ENCODE data around the gene MOXD1. TPM values are rescaled to one million over a fixed set of nuclear protein-coding genes. Genes with fewer than 3 reads are reported as not detected.
"Not testable (repeated sequence)": the region's sequence is repeated elsewhere in the genome, so short reads cannot be mapped to it uniquely, and the experiment has no call there.

Gene MOXD1
- total RNA-seq, 4 donors from 2014 or later = 5.5 to 16.3 (median 8.3) TPM; not detected in 1

- intact Hi-C loops (cut with DNase I; ENCODE audit: low total_unique reads) (no loop called here), in situ Hi-C loops (cut with MboI; ENCODE audit: low pct_ligation_motif_present in 1 of 4, low pct_unique_long_range_greater_than_20kb in 1 of 4, low sequenced_read_pairs in 3 of 4) (no loop called here)
- no peak overlapping the region for H3K27ac ChIP-seq
- no peak for DNase-seq
- no peaks in the 10 kb centered on the region for H3K4me1 ChIP-seq
- no peak overlapping the region for H3K4me3 ChIP-seq
- 71 to 83% methylated on average over 1 of the region's 1 CpG for WGBS, 2 donors (ENCODE audit: low coverage in 1 of 2)
- no peaks in the 10 kb centered on the region for H3K27me3 ChIP-seq
- H3K9me3 ChIP-seq = peaks cover 4 to 6% of the 10 kb centered on the region in 2 donors
- peaks cover 0 to 8% (median 0%) of the 10 kb centered on the region in 4 donors for H3K36me3 ChIP-seq
- TF ChIP-seq CTCF (IDR thresholded peaks at IDR 0.05) (no peak), POLR2A (IDR thresholded peaks at IDR 0.05) (no peak), EP300 (IDR thresholded peaks at IDR 0.05; ENCODE audit: low read depth) (no peak), POLR2AphosphoS5 (IDR thresholded peaks at IDR 0.05) (no peak)
Observed at GRCh38 chr6:132316970-132317369, 84.3 kb downstream of the MOXD1 start.

GRCh38 chr6:132314432-132314831 is 86.8 kb downstream of the MOXD1 start:
- in situ Hi-C loops (cut with MboI; ENCODE audit: low pct_ligation_motif_present in 1 of 4, low pct_unique_long_range_greater_than_20kb in 1 of 4, low sequenced_read_pairs in 3 of 4) = no loop called here
- H3K27me3 ChIP-seq = no peaks in the 10 kb centered on the region
- DNase-seq = no peak
- H3K4me3 ChIP-seq = no peak overlapping the region
- no peak for TF ChIP-seq CTCF (IDR thresholded peaks at IDR 0.05)
- TF ChIP-seq POLR2AphosphoS5 (IDR thresholded peaks at IDR 0.05) = no peak
- no peaks in the 10 kb centered on the region for H3K4me1 ChIP-seq
- H3K9me3 ChIP-seq = peaks cover 4 to 6% of the 10 kb centered on the region in 2 donors
- intact Hi-C loops (cut with DNase I; ENCODE audit: low total_unique reads) = no loop called here
- peaks cover 0 to 8% (median 0%) of the 10 kb centered on the region in 4 donors for H3K36me3 ChIP-seq
- H3K27ac ChIP-seq = no peak overlapping the region
- 38 to 53% methylated on average over 3 of the region's 3 CpGs for WGBS, 2 donors (ENCODE audit: low coverage in 1 of 2)

GRCh38 chr6:132310921-132311320 is 90.4 kb downstream of the MOXD1 start:
- DNase-seq = no peak
- TF ChIP-seq POLR2A (IDR thresholded peaks at IDR 0.05) (no peak), EP300 (IDR thresholded peaks at IDR 0.05; ENCODE audit: low read depth) (no peak), CTCF (IDR thresholded peaks at IDR 0.05) (no peak), POLR2AphosphoS5 (IDR thresholded peaks at IDR 0.05) (no peak)
- WGBS, 2 donors (ENCODE audit: low coverage in 1 of 2) = 51 to 54% methylated on average over 2 of the region's 2 CpGs
- H3K27ac ChIP-seq = no peak overlapping the region
- in situ Hi-C loops (cut with MboI; ENCODE audit: low pct_ligation_motif_present in 1 of 4, low pct_unique_long_range_greater_than_20kb in 1 of 4, low sequenced_read_pairs in 3 of 4) (no loop called here), intact Hi-C loops (cut with DNase I; ENCODE audit: low total_unique reads) (no loop called here)
- H3K27me3 ChIP-seq = no peaks in the 10 kb centered on the region
- no peaks in the 10 kb centered on the region for H3K36me3 ChIP-seq
- H3K4me1 ChIP-seq = no peaks in the 10 kb centered on the region
- no peaks in the 10 kb centered on the region for H3K9me3 ChIP-seq
- H3K4me3 ChIP-seq = no peak overlapping the region

GRCh38 chr6:132310151-132310550 is 91.1 kb downstream of the MOXD1 start:
- H3K36me3 ChIP-seq; intact Hi-C loops (cut with DNase I; ENCODE audit: low total_unique reads); in situ Hi-C loops (cut with MboI; ENCODE audit: low pct_ligation_motif_present in 1 of 4, low pct_unique_long_range_greater_than_20kb in 1 of 4, low sequenced_read_pairs in 3 of 4); H3K4me1 ChIP-seq; H3K4me3 ChIP-seq; H3K9me3 ChIP-seq; H3K27ac ChIP-seq; H3K27me3 ChIP-seq; DNase-seq: not testable (repeated sequence)
- 84 to 91% methylated on average over 4 of the region's 4 CpGs for WGBS, 2 donors (ENCODE audit: low coverage in 1 of 2)

- Histone ChIP-seq H3K27ac (no peak overlapping the region), H3K4me3 (no peak overlapping the region), H3K27me3 (no peaks in the 10 kb centered on the region), H3K36me3 (no peaks in the 10 kb centered on the region), H3K4me1 (no peaks in the 10 kb centered on the region), H3K9me3 (no peaks in the 10 kb centered on the region)
- WGBS, 2 donors (ENCODE audit: low coverage in 1 of 2) = 80 to 94% methylated on average over 2 to 6 of the region's 6 CpGs
- intact Hi-C loops (cut with DNase I; ENCODE audit: low total_unique reads) = no loop called here
- no peak for DNase-seq
- no peak for TF ChIP-seq EP300 (IDR thresholded peaks at IDR 0.05; ENCODE audit: low read depth)
- no peak for TF ChIP-seq POLR2A (IDR thresholded peaks at IDR 0.05)
- TF ChIP-seq CTCF (IDR thresholded peaks at IDR 0.05) = no peak
- no peak for TF ChIP-seq POLR2AphosphoS5 (IDR thresholded peaks at IDR 0.05)
- in situ Hi-C loops (cut with MboI; ENCODE audit: low pct_ligation_motif_present in 1 of 4, low pct_unique_long_range_greater_than_20kb in 1 of 4, low sequenced_read_pairs in 3 of 4) = loop anchor here in 1 of 4 donors (10.0 kb wide), 1 partner anchor 180 kb away; no protein-coding TSS in a partner anchor
Observed at GRCh38 chr6:132304891-132305305, 96.4 kb downstream of the MOXD1 start.
